A549 (cell line): Measurements from ENCODE around the gene SP6.

Experiments
- CTCF ChIP-seq: fragments of >200 bp; sonication (Bioruptor Twin); formaldehyde crosslinking; IDR thresholded peaks from 3 replicates; pipeline ENCODE4 v1.5.1; 2016
- EP300 ChIP-seq, 2 experiments: fragments of >200 bp; sonication (Bioruptor Twin); formaldehyde crosslinking; IDR thresholded peaks; 2 replicates in 1 of 2; 3 replicates in 1 of 2; pipeline ENCODE4 v1.6.1; 2016 to 2017
- HDAC2 ChIP-seq: fragments of 200-600 bp; sonication (generic); IDR thresholded peaks from 2 replicates; pipeline ENCODE4 v1.6.1; 2016
- JUN ChIP-seq, 2 experiments: fragments of >200 bp; sonication (Bioruptor Twin); formaldehyde crosslinking; IDR thresholded peaks; 2 replicates in 1 of 2; 3 replicates in 1 of 2; pipeline ENCODE4 v1.6.1; 2016 to 2017
- JUNB ChIP-seq: fragments of >200 bp; sonication (Bioruptor Twin); formaldehyde crosslinking; IDR thresholded peaks from 2 replicates; pipeline ENCODE4 v1.6.1; 2016
- KDM5A ChIP-seq: fragments of 200-600 bp; sonication (generic); IDR thresholded peaks from 2 replicates; pipeline ENCODE4 v1.6.1; 2016; ENCODE audit warnings: antibody characterized with exemption, mild to moderate bottlenecking
- POLR2A ChIP-seq: IDR thresholded peaks from 2 replicates; pipeline ENCODE4 v1.6.1; 2012; ENCODE audit warnings: mild to moderate bottlenecking, low read length
- RAD21 ChIP-seq, 2 experiments: fragments of >200 bp in 1 of 2; sonication (Bioruptor Twin) in 1 of 2; formaldehyde crosslinking in 1 of 2; IDR thresholded peaks in 1 of 2; conservative IDR thresholded peaks in 1 of 2; 2 replicates in 1 of 2; 3 replicates in 1 of 2; pipeline ENCODE4 v1.6.1; 2012 to 2018; ENCODE audit warnings: inconsistent platforms in 1 of 2
- SMC3 ChIP-seq: fragments of >200 bp; sonication (Bioruptor Twin); formaldehyde crosslinking; IDR thresholded peaks from 3 replicates; pipeline ENCODE4 v1.6.1; 2018; ENCODE audit warnings: inconsistent platforms
- TF ChIP-seq, protein P1 (sequence below): IDR thresholded peaks from 2 replicates; pipeline ENCODE4 v1.6.1; 2012
- TF ChIP-seq, protein P2 (sequence below): fragments of >200 bp; sonication (Bioruptor Twin); formaldehyde crosslinking; IDR thresholded peaks from 3 replicates; pipeline ENCODE4 v1.6.1; 2016

GRCh38 chr17:47840001-47840741 is 10.8 kb downstream of the SP6 start:
- TF ChIP-seq CTCF (no peak), POLR2A (no peak), SMC3 (no peak), RAD21 (conservative IDR thresholded peaks at IDR 0.05 in 1 of 2, IDR thresholded peaks at IDR 0.05 in 1 of 2) (no peak), JUN (IDR thresholded peaks at IDR 0.05) (no peak), KDM5A (no peak), EP300 (IDR thresholded peaks at IDR 0.05) (no peak), HDAC2 (0 out of 2 replicates have a peak, but pooled peaks have one; percentile 39), JUNB (no peak)
- TF ChIP-seq, protein P1, sequence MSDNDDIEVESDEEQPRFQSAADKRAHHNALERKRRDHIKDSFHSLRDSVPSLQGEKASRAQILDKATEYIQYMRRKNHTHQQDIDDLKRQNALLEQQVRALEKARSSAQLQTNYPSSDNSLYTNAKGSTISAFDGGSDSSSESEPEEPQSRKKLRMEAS, result no peak
- TF ChIP-seq, protein P2, sequence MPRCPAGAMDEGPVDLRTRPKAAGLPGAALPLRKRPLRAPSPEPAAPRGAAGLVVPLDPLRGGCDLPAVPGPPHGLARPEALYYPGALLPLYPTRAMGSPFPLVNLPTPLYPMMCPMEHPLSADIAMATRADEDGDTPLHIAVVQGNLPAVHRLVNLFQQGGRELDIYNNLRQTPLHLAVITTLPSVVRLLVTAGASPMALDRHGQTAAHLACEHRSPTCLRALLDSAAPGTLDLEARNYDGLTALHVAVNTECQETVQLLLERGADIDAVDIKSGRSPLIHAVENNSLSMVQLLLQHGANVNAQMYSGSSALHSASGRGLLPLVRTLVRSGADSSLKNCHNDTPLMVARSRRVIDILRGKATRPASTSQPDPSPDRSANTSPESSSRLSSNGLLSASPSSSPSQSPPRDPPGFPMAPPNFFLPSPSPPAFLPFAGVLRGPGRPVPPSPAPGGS, result no peak
